ENCODE measurements around the gene PARD3. TPM values are rescaled to one million over a fixed set of nuclear protein-coding genes. Genes with fewer than 3 reads are reported as not detected.

Gene PARD3
- total and polyA plus RNA-seq, 2 donors (not counting 3 experiments of a cell fraction or from before 2014, with no cell fraction given): 7.3 to 24.1 TPM

GRCh38 chr10:34522546-34522945, 292.6 kb downstream of the PARD3 start:
- Histone ChIP-seq H3K27me3 (ENCODE audit: control insufficient read depth in 2 of 2, insufficient read depth in 2 of 2, low read length in 2 of 2) (no peaks in the 10 kb centered on the region), H3K4me3 (replicated peaks in 1 of 3; ENCODE audit: insufficient read depth in 1 of 3, low read depth in 1 of 3, low read length in 3 of 3) (no peak overlapping the region), H2AFZ (ENCODE audit: low read depth, low read length) (no peak overlapping the region), H3K4me2 (ENCODE audit: insufficient read depth, low read length) (no peak overlapping the region), H3K9me1 (replicated peaks; ENCODE audit: control insufficient read depth, extremely low read depth, insufficient read depth, low read length) (no peaks in the 10 kb centered on the region), H3K4me1 (ENCODE audit: control insufficient read depth, extremely low read depth, insufficient read depth, low read length) (peaks cover 22% of the 10 kb centered on the region), H3K27ac (ENCODE audit: insufficient read depth, low read depth, low read length) (no peak overlapping the region), H3K36me3 (ENCODE audit: control insufficient read depth in 2 of 2, extremely low read depth in 1 of 2, insufficient read depth in 2 of 2, low read length in 2 of 2) (no peaks in the 10 kb centered on the region), H3K79me2 (ENCODE audit: control insufficient read depth, insufficient read depth, low read length) (no peaks in the 10 kb centered on the region), H3K9me3 (replicated peaks; ENCODE audit: control insufficient read depth, insufficient read depth, low read length) (no peaks in the 10 kb centered on the region), H4K20me1 (replicated peaks; ENCODE audit: control insufficient read depth, extremely low read depth, insufficient read depth, low read length) (no peaks in the 10 kb centered on the region), H3K9ac (replicated peaks; ENCODE audit: extremely low read depth, insufficient read depth, low read length) (no peak overlapping the region)
- dilution Hi-C loops (cut with MboI; ENCODE audit: extremely low pct_ligation_motif_present, low sequenced_read_pairs) (no loop called here), intact Hi-C loops (cut with micrococcal nuclease) (loop anchor here (1.0 to 10.0 kb wide), 3 partner anchors 116 to 1328 kb away; no protein-coding TSS in a partner anchor)
- DNase-seq (ENCODE audit: low read depth, low spot score) (peak; percentile 53), FAIRE-seq (peak; percentile 62)
- ChIA-PET POLR2A (no interaction called here), CTCF (interaction anchor here (0.7 to 7.8 kb wide), 7 partner anchors 24 to 1191 kb away, joined by 3 to 109 read pairs (median 4); no protein-coding TSS in a partner anchor)
- no TSS peak for BruUV-seq (replicated peaks)
- TF ChIP-seq CTCF (IDR thresholded peaks at IDR 0.05; ENCODE audit: extremely low read depth in 1 of 2, insufficient read depth in 1 of 2, low read depth in 1 of 2, low read length in 2 of 2) (peak; percentile 35 to 51), GATA2 (IDR thresholded peaks at IDR 0.05; ENCODE audit: insufficient read depth, insufficient read length, low read depth, low read length) (no peak)

- H3K4me2 ChIP-seq (ENCODE audit: insufficient read depth, low read length): no peak overlapping the region
- FAIRE-seq: no peak
- peaks cover 6% of the 10 kb centered on the region for H3K4me1 ChIP-seq (ENCODE audit: control insufficient read depth, extremely low read depth, insufficient read depth, low read length)
- intact Hi-C loops (cut with micrococcal nuclease): loop anchor here (2.0 to 10.0 kb wide), 3 partner anchors 114 to 1326 kb away; no protein-coding TSS in a partner anchor
- H3K79me2 ChIP-seq (ENCODE audit: control insufficient read depth, insufficient read depth, low read length): no peaks in the 10 kb centered on the region
- no TSS peak for BruUV-seq (replicated peaks)
- H3K27me3 ChIP-seq (ENCODE audit: control insufficient read depth in 2 of 2, insufficient read depth in 2 of 2, low read length in 2 of 2): no peaks in the 10 kb centered on the region
- ChIA-PET POLR2A (no interaction called here), CTCF (interaction anchor here (1.2 to 7.8 kb wide), 2 partner anchors 12 to 118 kb away, joined by 3 to 109 read pairs; no protein-coding TSS in a partner anchor)
- no peak overlapping the region for H3K27ac ChIP-seq (ENCODE audit: insufficient read depth, low read depth, low read length)
- H3K9me3 ChIP-seq (replicated peaks; ENCODE audit: control insufficient read depth, insufficient read depth, low read length): no peaks in the 10 kb centered on the region
- no peak overlapping the region for H2AFZ ChIP-seq (ENCODE audit: low read depth, low read length)
- H3K36me3 ChIP-seq (ENCODE audit: control insufficient read depth in 2 of 2, extremely low read depth in 1 of 2, insufficient read depth in 2 of 2, low read length in 2 of 2): no peaks in the 10 kb centered on the region
- H3K9ac ChIP-seq (replicated peaks; ENCODE audit: extremely low read depth, insufficient read depth, low read length): no peak overlapping the region
- no peak overlapping the region for H3K4me3 ChIP-seq (replicated peaks in 1 of 3; ENCODE audit: insufficient read depth in 1 of 3, low read depth in 1 of 3, low read length in 3 of 3)
- dilution Hi-C loops (cut with MboI; ENCODE audit: extremely low pct_ligation_motif_present, low sequenced_read_pairs): no loop called here
- H4K20me1 ChIP-seq (replicated peaks; ENCODE audit: control insufficient read depth, extremely low read depth, insufficient read depth, low read length): no peaks in the 10 kb centered on the region
- H3K9me1 ChIP-seq (replicated peaks; ENCODE audit: control insufficient read depth, extremely low read depth, insufficient read depth, low read length): no peaks in the 10 kb centered on the region
- no peak for DNase-seq (ENCODE audit: low read depth, low spot score)
- no peak for TF ChIP-seq POLR2A (IDR thresholded peaks at IDR 0.05; ENCODE audit: low read depth, low read length)
- no peak for TF ChIP-seq EZH2 (IDR thresholded peaks at IDR 0.05; ENCODE audit: borderline replicate concordance, low read depth, low read length, severe bottlenecking)
- TF ChIP-seq FOS (IDR thresholded peaks at IDR 0.05; ENCODE audit: borderline replicate concordance, insufficient read depth, low read length): no peak
These were observed 294.6 kb downstream of the PARD3 start for GRCh38 chr10:34520510-34520909.
